GM18870 (cell line): Measurements from ENCODE around the gene BSX.

ENCODE experiments used
- ATAC-seq: cut with Tn5 transposase; IDR thresholded peaks from one replicate; pipeline ENCODE4 v1.9.1; 2021; ENCODE audit warnings: moderate library complexity; ENCODE audit not compliant: unreplicated experiment

The BSX gene

GRCh38 chr11:122981388-122982264 lies at the start of gene BSX:
BSX (minus strand) TSS chr11:122981834; CDS start chr11:122981671, 163 bp downstream.
- no peak for ATAC-seq

- ATAC-seq = no peak
These were observed 48.9 kb upstream of the BSX start for GRCh38 chr11:123030517-123030916.

GRCh38 chr11:123020968-123021367 lies 39.3 kb upstream of the BSX start:
- no peak for ATAC-seq

GRCh38 chr11:123018702-123019101 lies 37.1 kb upstream of the BSX start:
- ATAC-seq = no peak

- no peak for ATAC-seq
These were observed 29.9 kb upstream of the BSX start for GRCh38 chr11:123011510-123011909.

- no peak for ATAC-seq
These were observed 25.4 kb upstream of the BSX start for GRCh38 chr11:123006860-123007542.

- ATAC-seq = no peak
These were observed 19.1 kb upstream of the BSX start for GRCh38 chr11:123000721-123001120.

- ATAC-seq = no peak
These were observed 17.2 kb upstream of the BSX start for GRCh38 chr11:122998727-122999366.

GRCh38 chr11:122995526-122995925 lies 13.9 kb upstream of the BSX start:
- no peak for ATAC-seq

GRCh38 chr11:122984186-122985011 lies 2.8 kb upstream of the BSX start:
- ATAC-seq = no peak

GRCh38 chr11:122983438-122984185 lies 2.0 kb upstream of the BSX start:
- no peak for ATAC-seq

- no peak for ATAC-seq
These were observed 1.6 kb downstream of the BSX start for GRCh38 chr11:122979815-122980595.

- ATAC-seq = no peak
These were observed 2.4 kb downstream of the BSX start for GRCh38 chr11:122979103-122979814.

GRCh38 chr11:122978299-122978620 lies 3.4 kb downstream of the BSX start:
- no peak for ATAC-seq

GRCh38 chr11:122977470-122978298 lies 4.0 kb downstream of the BSX start:
- no peak for ATAC-seq

GRCh38 chr11:122976734-122977469 lies 4.7 kb downstream of the BSX start:
- ATAC-seq = no peak

- ATAC-seq = no peak
These were observed 5.4 kb downstream of the BSX start for GRCh38 chr11:122976061-122976733.
